ENCODE results near the gene DYNLRB1.

The DYNLRB1 gene

DNA sequence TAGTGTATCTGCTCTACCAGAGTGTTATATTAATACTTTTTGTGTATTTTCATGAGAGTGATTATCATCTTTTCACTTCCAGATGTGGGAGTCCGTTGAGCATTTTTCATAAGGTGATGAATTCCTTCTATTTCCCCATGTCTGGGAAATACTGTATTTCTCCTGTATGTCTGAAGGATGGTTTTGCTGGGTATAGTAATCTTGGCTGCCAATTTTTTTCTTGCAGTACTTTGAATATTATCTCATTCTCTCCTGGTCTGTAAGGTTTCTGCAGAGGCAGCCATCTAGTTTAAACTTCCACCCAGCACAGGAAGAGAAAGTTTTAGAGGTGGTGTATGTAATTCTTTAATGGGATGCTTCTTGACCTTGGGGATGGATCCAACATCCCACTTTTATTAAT is 15.4 kb upstream of the DYNLRB1 start:
- Histone ChIP-seq H2AK5ac (ENCODE audit: low read depth, low read length) (no peak overlapping the region), H3K18ac (ENCODE audit: low read length) (no peak overlapping the region), H3K4me2 (ENCODE audit: insufficient read depth, low read length, poor library complexity, severe bottlenecking) (no peak overlapping the region), H2BK120ac (ENCODE audit: low read depth, low read length) (no peak overlapping the region), H3K14ac (ENCODE audit: low read length) (no peak overlapping the region), H3K27ac (replicated peaks; ENCODE audit: low read length) (no peak overlapping the region), H2AFZ (ENCODE audit: low read length) (no peak overlapping the region), H3K9ac (ENCODE audit: low read depth, low read length, poor library complexity) (no peak overlapping the region), H3K4ac (ENCODE audit: low read length) (no peak overlapping the region), H2BK12ac (ENCODE audit: low read length) (no peak overlapping the region), H4K91ac (ENCODE audit: low read depth, low read length, poor library complexity) (no peak overlapping the region), H3K4me1 (ENCODE audit: control insufficient read depth in 2 of 2, insufficient read depth in 1 of 2, low read depth in 1 of 2, low read length in 2 of 2) (no peaks in the 10 kb centered on the region), H3K79me1 (ENCODE audit: low read depth, low read length) (no peaks in the 10 kb centered on the region), H2BK15ac (ENCODE audit: low read length) (no peak overlapping the region), H2BK5ac (ENCODE audit: low read length) (no peak overlapping the region), H3K23ac (ENCODE audit: low read depth, low read length, poor library complexity) (no peak overlapping the region), H3K4me3 (ENCODE audit: low read length in 2 of 2) (no peak overlapping the region), H3K36me3 (replicated peaks in 1 of 2; ENCODE audit: control insufficient read depth in 2 of 2, insufficient read depth in 2 of 2, low read length in 2 of 2) (peaks cover 12 to 77% of the 10 kb centered on the region in 2 donors), H3K9me3 (replicated peaks in 1 of 2; ENCODE audit: control insufficient read depth in 2 of 2, insufficient read depth in 1 of 2, low read depth in 1 of 2, low read length in 2 of 2) (peaks cover 0 to 40% of the 10 kb centered on the region in 2 donors), H4K8ac (ENCODE audit: low read depth, low read length) (no peak overlapping the region), H3K27me3 (ENCODE audit: control insufficient read depth in 3 of 3, insufficient read depth in 3 of 3, low read depth in 1 of 3, low read length in 3 of 3) (no peaks in the 10 kb centered on the region)
- DNase-seq (ENCODE audit: low spot score): no peak
- WGBS, 2 donors (ENCODE audit: extremely low coverage in 2 of 2, insufficient read length in 2 of 2, insufficient replicate concordance in 1 of 2): no CpG with 5 or more reads among the region's 1 CpG

DNA sequence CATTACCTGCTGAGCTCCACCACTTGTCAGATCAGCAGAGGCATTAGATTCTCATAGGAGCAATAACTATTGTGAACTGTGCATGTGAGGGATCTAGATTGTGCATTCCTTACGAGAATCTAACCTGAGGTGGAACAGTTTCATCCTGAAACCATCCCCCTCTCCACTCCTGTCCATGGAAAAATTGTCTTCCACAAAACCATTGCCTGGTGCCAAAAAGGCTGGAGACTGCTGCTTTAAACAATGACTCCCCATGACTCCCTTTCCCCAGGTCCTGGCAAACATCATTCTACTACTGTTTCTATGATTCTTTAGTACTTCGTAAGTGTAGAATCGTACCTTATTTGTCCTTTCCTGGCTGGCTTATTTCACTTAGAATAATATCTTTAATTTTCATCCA is 9.7 kb upstream of the DYNLRB1 start:
- no peak overlapping the region for H2BK15ac ChIP-seq (ENCODE audit: low read length)
- H3K4ac ChIP-seq (ENCODE audit: low read length): no peak overlapping the region
- no peak overlapping the region for H3K23ac ChIP-seq (ENCODE audit: low read depth, low read length, poor library complexity)
- no peak overlapping the region for H2AFZ ChIP-seq (ENCODE audit: low read length)
- no peak for DNase-seq (ENCODE audit: low spot score)
- H3K4me1 ChIP-seq (ENCODE audit: control insufficient read depth in 2 of 2, insufficient read depth in 1 of 2, low read depth in 1 of 2, low read length in 2 of 2): no peaks in the 10 kb centered on the region
- no CpG with 5 or more reads among the region's 3 CpGs for WGBS, 2 donors (ENCODE audit: extremely low coverage in 2 of 2, insufficient read length in 2 of 2, insufficient replicate concordance in 1 of 2)
- peaks cover 2% of the 10 kb centered on the region for H3K79me1 ChIP-seq (ENCODE audit: low read depth, low read length)
- no peak overlapping the region for H3K14ac ChIP-seq (ENCODE audit: low read length)
- H3K4me3 ChIP-seq (ENCODE audit: low read length in 2 of 2): no peak overlapping the region
- H3K27me3 ChIP-seq (ENCODE audit: control insufficient read depth in 3 of 3, insufficient read depth in 3 of 3, low read depth in 1 of 3, low read length in 3 of 3): no peaks in the 10 kb centered on the region
- no peak overlapping the region for H4K8ac ChIP-seq (ENCODE audit: low read depth, low read length)
- H3K4me2 ChIP-seq (ENCODE audit: insufficient read depth, low read length, poor library complexity, severe bottlenecking): no peak overlapping the region
- peaks cover 11 to 92% of the 10 kb centered on the region in 2 donors for H3K36me3 ChIP-seq (replicated peaks in 1 of 2; ENCODE audit: control insufficient read depth in 2 of 2, insufficient read depth in 2 of 2, low read length in 2 of 2)
- no peak overlapping the region for H2BK12ac ChIP-seq (ENCODE audit: low read length)
- H3K9ac ChIP-seq (ENCODE audit: low read depth, low read length, poor library complexity): no peak overlapping the region
- H2BK120ac ChIP-seq (ENCODE audit: low read depth, low read length): no peak overlapping the region
- no peak overlapping the region for H2BK5ac ChIP-seq (ENCODE audit: low read length)
- no peaks in the 10 kb centered on the region for H3K9me3 ChIP-seq (replicated peaks in 1 of 2; ENCODE audit: control insufficient read depth in 2 of 2, insufficient read depth in 1 of 2, low read depth in 1 of 2, low read length in 2 of 2)
- H3K27ac ChIP-seq (replicated peaks; ENCODE audit: low read length): no peak overlapping the region
- no peak overlapping the region for H3K18ac ChIP-seq (ENCODE audit: low read length)
- H2AK5ac ChIP-seq (ENCODE audit: low read depth, low read length): no peak overlapping the region
- no peak overlapping the region for H4K91ac ChIP-seq (ENCODE audit: low read depth, low read length, poor library complexity)

DNA sequence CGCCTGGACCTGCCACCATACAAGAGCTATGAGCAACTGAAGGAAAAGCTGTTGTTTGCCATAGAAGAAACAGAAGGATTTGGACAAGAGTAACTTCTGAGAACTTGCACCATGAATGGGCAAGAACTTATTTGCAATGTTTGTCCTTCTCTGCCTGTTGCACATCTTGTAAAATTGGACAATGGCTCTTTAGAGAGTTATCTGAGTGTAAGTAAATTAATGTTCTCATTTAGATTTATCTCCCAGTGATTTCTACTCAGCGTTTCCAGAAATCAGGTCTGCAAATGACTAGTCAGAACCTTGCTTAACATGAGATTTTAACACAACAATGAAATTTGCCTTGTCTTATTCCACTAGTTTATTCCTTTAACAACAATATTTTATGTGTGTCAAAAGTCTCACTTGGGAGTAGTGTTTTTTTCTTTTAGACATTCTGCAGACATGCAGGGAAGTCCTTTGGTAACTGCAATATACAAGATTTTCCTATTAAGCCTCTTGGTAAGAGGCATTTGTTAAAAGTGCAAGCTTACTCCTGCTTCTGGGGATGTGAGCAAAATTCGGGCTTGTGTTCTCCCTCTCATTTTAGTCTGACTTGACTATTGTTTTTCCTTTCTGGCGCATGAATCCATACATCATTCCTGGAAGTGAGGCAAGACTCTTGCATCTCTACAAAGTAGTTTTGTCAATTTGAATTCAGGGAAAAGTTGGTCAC is 8.4 kb upstream of the DYNLRB1 start:
- no peak overlapping the region for H2BK15ac ChIP-seq (ENCODE audit: low read length)
- H3K9ac ChIP-seq (ENCODE audit: low read depth, low read length, poor library complexity): no peak overlapping the region
- H3K4me1 ChIP-seq (ENCODE audit: control insufficient read depth in 2 of 2, insufficient read depth in 1 of 2, low read depth in 1 of 2, low read length in 2 of 2): no peaks in the 10 kb centered on the region
- no peak overlapping the region for H3K23ac ChIP-seq (ENCODE audit: low read depth, low read length, poor library complexity)
- H3K27ac ChIP-seq (replicated peaks; ENCODE audit: low read length): no peak overlapping the region
- H2BK12ac ChIP-seq (ENCODE audit: low read length): no peak overlapping the region
- no peak overlapping the region for H2BK5ac ChIP-seq (ENCODE audit: low read length)
- no peak overlapping the region for H2AFZ ChIP-seq (ENCODE audit: low read length)
- H4K91ac ChIP-seq (ENCODE audit: low read depth, low read length, poor library complexity): no peak overlapping the region
- H3K27me3 ChIP-seq (ENCODE audit: control insufficient read depth in 3 of 3, insufficient read depth in 3 of 3, low read depth in 1 of 3, low read length in 3 of 3): no peaks in the 10 kb centered on the region
- no CpG with 5 or more reads among the region's 4 CpGs for WGBS, 2 donors (ENCODE audit: extremely low coverage in 2 of 2, insufficient read length in 2 of 2, insufficient replicate concordance in 1 of 2)
- H2BK120ac ChIP-seq (ENCODE audit: low read depth, low read length): no peak overlapping the region
- H3K4me3 ChIP-seq (ENCODE audit: low read length in 2 of 2): no peak overlapping the region
- H3K36me3 ChIP-seq (replicated peaks in 1 of 2; ENCODE audit: control insufficient read depth in 2 of 2, insufficient read depth in 2 of 2, low read length in 2 of 2): peaks cover 11 to 97% of the 10 kb centered on the region in 2 donors
- H2AK5ac ChIP-seq (ENCODE audit: low read depth, low read length): no peak overlapping the region
- no peak overlapping the region for H3K14ac ChIP-seq (ENCODE audit: low read length)
- H3K4ac ChIP-seq (ENCODE audit: low read length): no peak overlapping the region
- H3K9me3 ChIP-seq (replicated peaks in 1 of 2; ENCODE audit: control insufficient read depth in 2 of 2, insufficient read depth in 1 of 2, low read depth in 1 of 2, low read length in 2 of 2): no peaks in the 10 kb centered on the region
- H3K18ac ChIP-seq (ENCODE audit: low read length): no peak overlapping the region
- no peak overlapping the region for H3K4me2 ChIP-seq (ENCODE audit: insufficient read depth, low read length, poor library complexity, severe bottlenecking)
- H4K8ac ChIP-seq (ENCODE audit: low read depth, low read length): no peak overlapping the region
- peaks cover 2% of the 10 kb centered on the region for H3K79me1 ChIP-seq (ENCODE audit: low read depth, low read length)
- DNase-seq (ENCODE audit: low spot score): no peak

DNA sequence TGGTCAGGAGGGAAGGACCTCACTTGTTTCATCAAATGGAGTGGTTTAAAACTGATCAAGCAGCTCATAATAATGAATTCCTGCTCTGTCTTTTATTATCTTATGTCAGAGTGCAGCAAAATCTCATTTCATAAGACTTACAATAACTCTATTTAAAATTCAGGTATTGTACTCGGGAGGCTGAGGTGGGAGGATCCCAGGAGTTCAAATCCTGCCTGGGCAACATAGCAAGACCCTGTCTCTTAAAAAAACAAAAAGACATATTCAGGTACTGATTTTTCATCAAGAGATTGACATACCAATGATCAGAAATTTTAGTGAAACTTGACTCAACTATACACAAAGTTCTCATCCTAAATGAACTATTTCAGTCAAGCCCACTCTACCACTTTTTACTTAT is 5.6 kb upstream of the DYNLRB1 start:
- no peak overlapping the region for H3K4ac ChIP-seq (ENCODE audit: low read length)
- H3K27ac ChIP-seq (replicated peaks; ENCODE audit: low read length): no peak overlapping the region
- no peak overlapping the region for H3K14ac ChIP-seq (ENCODE audit: low read length)
- H2BK15ac ChIP-seq (ENCODE audit: low read length): no peak overlapping the region
- H3K9me3 ChIP-seq (replicated peaks in 1 of 2; ENCODE audit: control insufficient read depth in 2 of 2, insufficient read depth in 1 of 2, low read depth in 1 of 2, low read length in 2 of 2): no peaks in the 10 kb centered on the region
- no peak overlapping the region for H3K23ac ChIP-seq (ENCODE audit: low read depth, low read length, poor library complexity)
- no peak overlapping the region for H4K91ac ChIP-seq (ENCODE audit: low read depth, low read length, poor library complexity)
- no CpG with 5 or more reads among the region's 1 CpG for WGBS, 2 donors (ENCODE audit: extremely low coverage in 2 of 2, insufficient read length in 2 of 2, insufficient replicate concordance in 1 of 2)
- H2AK5ac ChIP-seq (ENCODE audit: low read depth, low read length): no peak overlapping the region
- H3K4me1 ChIP-seq (ENCODE audit: control insufficient read depth in 2 of 2, insufficient read depth in 1 of 2, low read depth in 1 of 2, low read length in 2 of 2): peaks cover 0 to under 1% of the 10 kb centered on the region in 2 donors
- no peak overlapping the region for H2BK5ac ChIP-seq (ENCODE audit: low read length)
- no peak overlapping the region for H3K9ac ChIP-seq (ENCODE audit: low read depth, low read length, poor library complexity)
- no peaks in the 10 kb centered on the region for H3K27me3 ChIP-seq (ENCODE audit: control insufficient read depth in 3 of 3, insufficient read depth in 3 of 3, low read depth in 1 of 3, low read length in 3 of 3)
- peaks cover 6 to 75% of the 10 kb centered on the region in 2 donors for H3K36me3 ChIP-seq (replicated peaks in 1 of 2; ENCODE audit: control insufficient read depth in 2 of 2, insufficient read depth in 2 of 2, low read length in 2 of 2)
- H3K79me1 ChIP-seq (ENCODE audit: low read depth, low read length): peaks cover 2% of the 10 kb centered on the region
- no peak overlapping the region for H2BK120ac ChIP-seq (ENCODE audit: low read depth, low read length)
- no peak overlapping the region for H3K18ac ChIP-seq (ENCODE audit: low read length)
- no peak overlapping the region for H3K4me3 ChIP-seq (ENCODE audit: low read length in 2 of 2)
- H2AFZ ChIP-seq (ENCODE audit: low read length): no peak overlapping the region
- no peak overlapping the region for H2BK12ac ChIP-seq (ENCODE audit: low read length)
- H4K8ac ChIP-seq (ENCODE audit: low read depth, low read length): no peak overlapping the region
- H3K4me2 ChIP-seq (ENCODE audit: insufficient read depth, low read length, poor library complexity, severe bottlenecking): no peak overlapping the region
- DNase-seq (ENCODE audit: low spot score): no peak

Data from neuronal stem cell (in vitro differentiated cells).